Measurements from ENCODE around the gene PLAU.

- TF ChIP-seq REST (IDR thresholded peaks at IDR 0.05; ENCODE audit: unreplicated experiment) (no peak), CREB1 (CRISPR knock-in tag; IDR thresholded peaks at IDR 0.05; ENCODE audit: low read depth) (no peak), CTCF (conservative IDR thresholded peaks at IDR 0.05; ENCODE audit: low read depth in 2 of 2) (no peak), POLR2AphosphoS5 (IDR thresholded peaks at IDR 0.05; ENCODE audit: low read depth) (no peak)
Observed at GRCh38 chr10:73899423-73899822, 11.5 kb upstream of the PLAU start.
